Measurements from ENCODE around the gene BUD31. TPM values are rescaled to one million over a fixed set of nuclear protein-coding genes. Genes with fewer than 3 reads are reported as not detected.

The BUD31 gene
- total RNA-seq, 1 experiment from 2014 or later = 154 TPM

DNA sequence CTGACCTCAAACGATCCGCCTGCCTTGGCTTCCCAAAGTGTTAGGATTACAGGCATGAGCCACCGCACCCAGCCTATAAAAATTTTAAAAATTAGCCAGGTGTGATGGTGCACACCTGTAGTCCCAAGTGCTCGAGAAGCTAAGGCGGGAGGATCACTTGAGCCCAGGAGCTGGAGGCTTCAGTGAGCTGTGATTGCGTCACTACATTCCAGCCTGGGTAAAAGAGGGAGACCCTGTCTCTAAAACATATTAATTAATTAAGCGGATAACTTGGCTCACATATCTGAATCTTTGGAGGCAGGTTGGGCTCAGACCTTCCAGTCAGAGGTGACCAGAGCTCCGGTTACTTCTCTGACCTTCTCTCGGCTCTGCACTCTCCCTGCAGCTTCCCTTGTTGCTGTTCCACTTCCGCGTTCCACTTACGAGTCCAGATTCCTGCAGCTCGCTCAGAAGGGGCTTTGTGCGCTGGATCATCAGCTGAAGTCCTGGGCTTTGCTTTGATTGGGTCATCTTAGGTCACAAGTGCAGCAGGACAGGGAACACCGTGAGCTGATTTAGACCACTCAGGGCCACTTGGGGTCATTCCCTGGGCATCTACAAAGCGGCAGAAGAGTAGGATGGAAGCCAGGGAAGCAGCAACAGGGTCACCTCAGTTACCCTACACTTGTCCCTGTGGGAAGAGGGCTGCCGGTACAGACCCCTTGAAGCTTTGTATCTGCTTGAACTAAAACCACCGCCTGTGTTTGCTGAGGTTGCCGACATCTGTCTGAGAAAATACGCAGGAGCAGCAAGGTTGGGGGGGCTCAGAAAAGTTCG, 36.3 kb upstream of the BUD31 start:
- RAD21 ChIA-PET (ENCODE audit: low non-redundant PET in 1 of 2, low total read pairs in 2 of 2, uncharacterized antibody in 2 of 2, unreplicated experiment in 2 of 2) = no interaction called here
- CTCF ChIA-PET = no interaction called here
- Histone ChIP-seq H3K9me2 (ENCODE audit: insufficient read depth) (no peaks in the 10 kb centered on the region), H3K27ac (ENCODE audit: low read depth, low read length) (peak overlapping the region; percentile 54), H3K36me3 (ENCODE audit: control insufficient read depth in 1 of 2, insufficient read depth in 2 of 2, low read length in 2 of 2) (peaks cover 2 to 7% of the 10 kb centered on the region in 2 experiments; a peak in 2 of 4 replicates), H4K20me1 (ENCODE audit: insufficient read depth) (no peaks in the 10 kb centered on the region), H3K4me2 (ENCODE audit: low read length) (peak overlapping the region; percentile 71), H3K4me3 (replicated peaks in 1 of 2; ENCODE audit: low read depth in 1 of 2, low read length in 2 of 2) (peak overlapping the region; percentile 24 to 45), H2AFZ (ENCODE audit: low read depth, low read length, poor library complexity, severe bottlenecking) (no peak overlapping the region), H3K27me3 (ENCODE audit: insufficient read depth, low read length) (no peaks in the 10 kb centered on the region), H3K9ac (ENCODE audit: low read length) (peak overlapping the region; percentile 43), H3K9me3 (ENCODE audit: control insufficient read depth in 1 of 2, insufficient read depth in 1 of 2, low read depth in 1 of 2, low read length in 2 of 2) (no peaks in the 10 kb centered on the region), H3K79me2 (ENCODE audit: insufficient read depth, low read length) (peaks cover 26% of the 10 kb centered on the region), H3K4me1 (ENCODE audit: control insufficient read depth in 1 of 2, insufficient read depth in 2 of 2, low read length in 2 of 2) (peaks cover 24 to 60% of the 10 kb centered on the region in 2 experiments)
- ATAC-seq = no peak
- POLR2A ChIA-PET = no interaction called here
- TF ChIP-seq YY1 (IDR thresholded peaks at IDR 0.05; ENCODE audit: extremely low read depth, insufficient replicate concordance, low read depth, low read length) (no peak), POLR2AphosphoS5 (IDR thresholded peaks at IDR 0.05; ENCODE audit: low read depth, low read length) (peak; percentile 36; the same call in 1 of the 2 replicates), SP1 (IDR thresholded peaks at IDR 0.05; ENCODE audit: low read depth) (0 out of 2 replicates have a peak, but pooled peaks have one; percentile 14), SIN3A (IDR thresholded peaks at IDR 0.05; ENCODE audit: low read depth) (no peak), POLR2A (IDR thresholded peaks at IDR 0.05; ENCODE audit: borderline replicate concordance, extremely low read depth, insufficient read depth, insufficient read length) (no peak), CEBPB (IDR thresholded peaks at IDR 0.05; ENCODE audit: low read depth) (no peak; the same call in 1 of the 2 replicates), ELF1 (IDR thresholded peaks at IDR 0.05; ENCODE audit: borderline replicate concordance, low read depth) (peak; percentile 71; the same call in 1 of the 2 replicates), ZNF274 (IDR thresholded peaks at IDR 0.05; ENCODE audit: low read depth, low read length) (no peak), TCF7L2 (IDR thresholded peaks at IDR 0.05; ENCODE audit: borderline replicate concordance, extremely low read depth, insufficient read depth, insufficient read length) (no peak), EGR1 (IDR thresholded peaks at IDR 0.05; ENCODE audit: low read depth) (no peak), CBX3 (IDR thresholded peaks at IDR 0.05; ENCODE audit: low read depth) (no peak)
- TF ChIP-seq, protein P1, sequence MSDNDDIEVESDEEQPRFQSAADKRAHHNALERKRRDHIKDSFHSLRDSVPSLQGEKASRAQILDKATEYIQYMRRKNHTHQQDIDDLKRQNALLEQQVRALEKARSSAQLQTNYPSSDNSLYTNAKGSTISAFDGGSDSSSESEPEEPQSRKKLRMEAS (IDR thresholded peaks at IDR 0.05) = no peak
- no TSS peak for BruUV-seq (replicated peaks)
- intact Hi-C loops (cut with micrococcal nuclease) = no loop called here
- DNase-seq (ENCODE audit: low read depth, low spot score) = no peak

Measured in HCT116 (cell line).